ENCODE data around the gene STARD13. TPM values are rescaled to one million over a fixed set of nuclear protein-coding genes. Genes with fewer than 3 reads are reported as not detected.
A peak's percentile ranks its signal among the peaks of the same experiment; 100 is the strongest.

Gene STARD13
- total RNA-seq, 1 experiment from 2014 or later = 26.6 TPM

DNA sequence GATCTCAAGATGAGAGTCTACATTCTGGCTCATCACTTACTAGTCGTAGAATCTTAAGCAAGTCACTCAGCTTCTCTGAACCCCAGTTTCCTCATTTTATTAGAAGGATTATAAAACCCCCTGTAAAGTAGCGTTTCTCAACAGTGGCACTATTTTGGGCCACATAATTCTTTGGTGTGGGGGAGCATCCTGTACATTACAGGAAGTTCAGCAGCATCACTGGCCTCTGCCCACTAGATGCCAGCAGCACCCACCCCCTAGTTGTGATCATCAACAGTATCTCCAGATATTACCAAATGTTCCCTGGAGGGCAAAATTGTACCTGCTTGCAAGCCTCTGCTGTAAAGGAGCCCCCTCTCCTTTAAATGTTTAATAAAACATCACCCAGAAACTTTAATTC is 22.6 kb downstream of the STARD13 start:
- ATAC-seq = no peak
- H4K20me1 ChIP-seq (ENCODE audit: low read length) = no peaks in the 10 kb centered on the region
- no peaks in the 10 kb centered on the region for H3K9me3 ChIP-seq (ENCODE audit: low read length)
- peaks cover 55% of the 10 kb centered on the region for H3K4me1 ChIP-seq (ENCODE audit: insufficient read depth, low read length)
- peaks cover 94% of the 10 kb centered on the region for H3K79me2 ChIP-seq (ENCODE audit: low read length)
- POLR2A ChIA-PET (ENCODE audit: unreplicated experiment) = no interaction called here
- no peaks in the 10 kb centered on the region for H3F3A ChIP-seq (ENCODE audit: low read length, unreplicated experiment)
- no peaks in the 10 kb centered on the region for H3K27me3 ChIP-seq (ENCODE audit: low read length)
- H3K4me3 ChIP-seq (ENCODE audit: low read length) = no peak overlapping the region
- peak overlapping the region; percentile 38 for H3K4me2 ChIP-seq (ENCODE audit: low read length)
- H2AFZ ChIP-seq (ENCODE audit: low read length) = no peak overlapping the region
- H3K9ac ChIP-seq (ENCODE audit: low read length) = no peak overlapping the region
- TF ChIP-seq, protein P1, sequence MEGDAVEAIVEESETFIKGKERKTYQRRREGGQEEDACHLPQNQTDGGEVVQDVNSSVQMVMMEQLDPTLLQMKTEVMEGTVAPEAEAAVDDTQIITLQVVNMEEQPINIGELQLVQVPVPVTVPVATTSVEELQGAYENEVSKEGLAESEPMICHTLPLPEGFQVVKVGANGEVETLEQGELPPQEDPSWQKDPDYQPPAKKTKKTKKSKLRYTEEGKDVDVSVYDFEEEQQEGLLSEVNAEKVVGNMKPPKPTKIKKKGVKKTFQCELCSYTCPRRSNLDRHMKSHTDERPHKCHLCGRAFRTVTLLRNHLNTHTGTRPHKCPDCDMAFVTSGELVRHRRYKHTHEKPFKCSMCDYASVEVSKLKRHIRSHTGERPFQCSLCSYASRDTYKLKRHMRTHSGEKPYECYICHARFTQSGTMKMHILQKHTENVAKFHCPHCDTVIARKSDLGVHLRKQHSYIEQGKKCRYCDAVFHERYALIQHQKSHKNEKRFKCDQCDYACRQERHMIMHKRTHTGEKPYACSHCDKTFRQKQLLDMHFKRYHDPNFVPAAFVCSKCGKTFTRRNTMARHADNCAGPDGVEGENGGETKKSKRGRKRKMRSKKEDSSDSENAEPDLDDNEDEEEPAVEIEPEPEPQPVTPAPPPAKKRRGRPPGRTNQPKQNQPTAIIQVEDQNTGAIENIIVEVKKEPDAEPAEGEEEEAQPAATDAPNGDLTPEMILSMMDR (conservative IDR thresholded peaks at IDR 0.05; ENCODE audit: low read depth, low read length) = peak; percentile 40; the same call in 1 of the 2 replicates
- no peak for TF ChIP-seq EZH2 (IDR thresholded peaks at IDR 0.05; ENCODE audit: low read length, unreplicated experiment)
- no TSS peak for BruUV-seq (replicated peaks)
- DNase-seq = no peak
- peak overlapping the region; percentile 40 for H3K27ac ChIP-seq (ENCODE audit: low read length)
- CTCF ChIA-PET = no interaction called here
- intact Hi-C loops (cut with micrococcal nuclease) = no loop called here
- no peaks in the 10 kb centered on the region for H3K9me2 ChIP-seq (replicated peaks; ENCODE audit: low read length)
- H3K36me3 ChIP-seq (ENCODE audit: low read depth, low read length) = no peaks in the 10 kb centered on the region

DNA sequence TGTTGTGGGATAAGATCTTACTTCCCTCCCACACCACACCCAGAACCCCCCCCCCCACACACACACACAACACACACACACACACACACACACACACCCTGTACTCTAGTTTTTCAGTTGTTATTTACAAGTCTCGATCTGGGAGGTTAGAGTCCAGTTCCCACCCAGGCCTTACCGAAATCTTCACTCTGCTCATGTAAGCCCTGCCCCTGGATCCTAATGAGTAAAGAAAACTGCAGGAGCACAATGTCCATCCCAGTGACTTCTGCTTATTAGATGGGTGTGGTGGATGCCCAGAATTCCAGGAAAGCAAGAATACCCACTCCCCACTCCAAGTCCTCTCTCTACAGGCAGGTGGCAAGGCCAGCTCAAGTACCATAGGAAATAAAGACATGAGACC is 23.0 kb downstream of the STARD13 start:
- H3K27me3 ChIP-seq (ENCODE audit: low read length) = no peaks in the 10 kb centered on the region
- intact Hi-C loops (cut with micrococcal nuclease) = no loop called here
- peaks cover 94% of the 10 kb centered on the region for H3K79me2 ChIP-seq (ENCODE audit: low read length)
- POLR2A ChIA-PET (ENCODE audit: unreplicated experiment) = no interaction called here
- CTCF ChIA-PET = interaction anchor here (0.7 kb wide), 1 partner anchor 11 kb away, joined by 3 read pairs; no protein-coding TSS in a partner anchor
- H3K9ac ChIP-seq (ENCODE audit: low read length) = no peak overlapping the region
- no peaks in the 10 kb centered on the region for H3K36me3 ChIP-seq (ENCODE audit: low read depth, low read length)
- H3K9me2 ChIP-seq (replicated peaks; ENCODE audit: low read length) = no peaks in the 10 kb centered on the region
- peak overlapping the region; percentile 38 for H3K4me2 ChIP-seq (ENCODE audit: low read length)
- no TSS peak for BruUV-seq (replicated peaks)
- peaks cover 55% of the 10 kb centered on the region for H3K4me1 ChIP-seq (ENCODE audit: insufficient read depth, low read length)
- no peak overlapping the region for H2AFZ ChIP-seq (ENCODE audit: low read length)
- peak; percentile 17; the same call in 1 of the 2 replicates for ATAC-seq
- no peaks in the 10 kb centered on the region for H4K20me1 ChIP-seq (ENCODE audit: low read length)
- DNase-seq = no peak
- H3K4me3 ChIP-seq (ENCODE audit: low read length) = no peak overlapping the region
- no peaks in the 10 kb centered on the region for H3K9me3 ChIP-seq (ENCODE audit: low read length)
- no peaks in the 10 kb centered on the region for H3F3A ChIP-seq (ENCODE audit: low read length, unreplicated experiment)
- TF ChIP-seq EZH2 (IDR thresholded peaks at IDR 0.05; ENCODE audit: low read length, unreplicated experiment) (no peak), EZH2phosphoT487 (IDR thresholded peaks at IDR 0.05; ENCODE audit: borderline replicate concordance, low read length) (no peak)
- TF ChIP-seq, protein P1 (conservative IDR thresholded peaks at IDR 0.05; ENCODE audit: low read depth, low read length) = no peak
- H3K27ac ChIP-seq (ENCODE audit: low read length) = peak overlapping the region; percentile 40

DNA sequence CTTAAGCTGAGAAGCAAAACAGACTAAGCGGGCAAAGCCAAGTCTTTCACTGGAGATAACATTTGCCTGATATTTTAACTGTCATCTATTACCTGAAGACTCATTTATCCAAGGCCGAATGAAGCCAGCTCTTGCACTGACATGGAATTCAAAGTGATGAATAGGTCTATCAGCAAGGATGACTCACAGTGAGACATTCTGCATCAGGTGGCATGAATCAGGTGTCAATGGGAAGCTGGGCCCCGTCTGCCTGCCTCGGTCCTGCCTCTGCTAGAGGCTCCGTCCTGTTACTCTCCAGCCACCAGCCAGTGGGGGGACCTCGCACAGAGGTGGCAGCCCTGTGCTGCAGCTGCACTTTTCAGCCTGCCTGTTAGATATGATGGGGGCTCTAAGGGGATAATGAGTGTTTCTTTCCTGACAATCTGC is 23.5 kb downstream of the STARD13 start:
- TF ChIP-seq EZH2phosphoT487 (IDR thresholded peaks at IDR 0.05; ENCODE audit: borderline replicate concordance, low read length) = no peak
- TF ChIP-seq, protein P1 (conservative IDR thresholded peaks at IDR 0.05; ENCODE audit: low read depth, low read length) = peak; percentile 17; the same call in 1 of the 2 replicates
- no peak for TF ChIP-seq EZH2 (IDR thresholded peaks at IDR 0.05; ENCODE audit: low read length, unreplicated experiment)
- intact Hi-C loops (cut with micrococcal nuclease) = no loop called here
- Histone ChIP-seq H3K4me3 (ENCODE audit: low read length) (no peak overlapping the region), H3F3A (ENCODE audit: low read length, unreplicated experiment) (no peaks in the 10 kb centered on the region), H3K27ac (ENCODE audit: low read length) (peak overlapping the region; percentile 52), H3K4me2 (ENCODE audit: low read length) (peak overlapping the region; percentile 38), H4K20me1 (ENCODE audit: low read length) (no peaks in the 10 kb centered on the region), H3K9me2 (replicated peaks; ENCODE audit: low read length) (no peaks in the 10 kb centered on the region), H2AFZ (ENCODE audit: low read length) (no peak overlapping the region), H3K4me1 (ENCODE audit: insufficient read depth, low read length) (peaks cover 55% of the 10 kb centered on the region), H3K9ac (ENCODE audit: low read length) (no peak overlapping the region), H3K79me2 (ENCODE audit: low read length) (peaks cover 94% of the 10 kb centered on the region), H3K27me3 (ENCODE audit: low read length) (no peaks in the 10 kb centered on the region), H3K36me3 (ENCODE audit: low read depth, low read length) (no peaks in the 10 kb centered on the region), H3K9me3 (ENCODE audit: low read length) (no peaks in the 10 kb centered on the region)
- no TSS peak for BruUV-seq (replicated peaks)
- POLR2A ChIA-PET (ENCODE audit: unreplicated experiment) = no interaction called here
- peak; percentile 92 for DNase-seq
- CTCF ChIA-PET = interaction anchor here (0.5 to 0.7 kb wide), 2 partner anchors 11 to 237 kb away, joined by 3 read pairs; no protein-coding TSS in a partner anchor
- ATAC-seq = peak; percentile 94
